Measurements from ENCODE around the gene WWC2. TPM values are rescaled to one million over a fixed set of nuclear protein-coding genes. Genes with fewer than 3 reads are reported as not detected.

The WWC2 gene
- total RNA-seq, 1 donor from 2014 or later = 109 TPM

DNA sequence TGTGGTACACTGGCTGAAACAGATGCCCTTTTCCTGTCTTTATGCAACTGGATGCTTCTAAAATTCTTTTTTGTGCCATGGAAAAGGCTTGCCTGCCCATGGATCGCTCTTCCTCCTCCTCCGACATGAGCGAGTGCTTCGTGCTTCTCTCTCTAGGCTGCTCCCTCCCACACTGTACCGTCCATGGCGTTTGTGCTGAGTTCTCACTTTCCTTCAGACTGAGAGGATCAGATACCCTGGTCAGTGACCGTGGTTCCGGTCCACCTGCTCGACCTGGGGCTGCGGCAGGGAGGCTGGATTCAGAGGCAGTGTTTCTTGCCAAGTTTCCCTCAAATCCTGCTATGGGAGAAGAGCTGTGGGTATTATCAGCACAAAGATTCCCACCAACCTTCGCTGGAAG lies 233.4 kb downstream of the WWC2 start:
- DNase-seq (no peak), ATAC-seq (no peak)
- Histone ChIP-seq H3K4me3 (no peak overlapping the region), H3K36me3 (no peaks in the 10 kb centered on the region), H3K27me3 (ENCODE audit: low read depth) (no peaks in the 10 kb centered on the region), H3K9me3 (no peaks in the 10 kb centered on the region), H3K4me1 (no peaks in the 10 kb centered on the region), H3K27ac (no peak overlapping the region)
- TF ChIP-seq, protein P1, sequence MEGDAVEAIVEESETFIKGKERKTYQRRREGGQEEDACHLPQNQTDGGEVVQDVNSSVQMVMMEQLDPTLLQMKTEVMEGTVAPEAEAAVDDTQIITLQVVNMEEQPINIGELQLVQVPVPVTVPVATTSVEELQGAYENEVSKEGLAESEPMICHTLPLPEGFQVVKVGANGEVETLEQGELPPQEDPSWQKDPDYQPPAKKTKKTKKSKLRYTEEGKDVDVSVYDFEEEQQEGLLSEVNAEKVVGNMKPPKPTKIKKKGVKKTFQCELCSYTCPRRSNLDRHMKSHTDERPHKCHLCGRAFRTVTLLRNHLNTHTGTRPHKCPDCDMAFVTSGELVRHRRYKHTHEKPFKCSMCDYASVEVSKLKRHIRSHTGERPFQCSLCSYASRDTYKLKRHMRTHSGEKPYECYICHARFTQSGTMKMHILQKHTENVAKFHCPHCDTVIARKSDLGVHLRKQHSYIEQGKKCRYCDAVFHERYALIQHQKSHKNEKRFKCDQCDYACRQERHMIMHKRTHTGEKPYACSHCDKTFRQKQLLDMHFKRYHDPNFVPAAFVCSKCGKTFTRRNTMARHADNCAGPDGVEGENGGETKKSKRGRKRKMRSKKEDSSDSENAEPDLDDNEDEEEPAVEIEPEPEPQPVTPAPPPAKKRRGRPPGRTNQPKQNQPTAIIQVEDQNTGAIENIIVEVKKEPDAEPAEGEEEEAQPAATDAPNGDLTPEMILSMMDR (IDR thresholded peaks at IDR 0.05) = no peak
- intact Hi-C loops (cut with DNase I) = no loop called here

DNA sequence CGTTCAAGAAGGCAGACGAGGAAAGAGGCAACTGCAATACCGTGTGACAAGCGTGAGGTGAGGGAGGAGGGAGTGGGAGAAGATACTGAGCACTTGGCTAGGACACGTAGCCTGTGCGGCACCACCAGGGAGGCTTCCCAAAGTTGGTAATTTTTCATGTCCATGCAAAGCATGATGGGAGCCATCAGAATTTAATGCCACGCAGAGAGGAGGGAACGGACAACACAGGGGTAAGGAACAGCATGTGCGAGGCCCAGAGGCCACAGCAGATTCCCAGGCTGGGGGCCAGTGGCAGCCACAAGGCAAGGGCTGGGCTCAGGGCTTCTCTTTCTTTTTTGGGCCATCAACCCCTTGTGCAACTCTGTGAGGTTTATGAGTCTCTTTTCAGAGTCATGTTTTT lies 234.1 kb downstream of the WWC2 start:
- TF ChIP-seq, protein P1 (IDR thresholded peaks at IDR 0.05) = no peak
- no peak for ATAC-seq
- intact Hi-C loops (cut with DNase I) = no loop called here

DNA sequence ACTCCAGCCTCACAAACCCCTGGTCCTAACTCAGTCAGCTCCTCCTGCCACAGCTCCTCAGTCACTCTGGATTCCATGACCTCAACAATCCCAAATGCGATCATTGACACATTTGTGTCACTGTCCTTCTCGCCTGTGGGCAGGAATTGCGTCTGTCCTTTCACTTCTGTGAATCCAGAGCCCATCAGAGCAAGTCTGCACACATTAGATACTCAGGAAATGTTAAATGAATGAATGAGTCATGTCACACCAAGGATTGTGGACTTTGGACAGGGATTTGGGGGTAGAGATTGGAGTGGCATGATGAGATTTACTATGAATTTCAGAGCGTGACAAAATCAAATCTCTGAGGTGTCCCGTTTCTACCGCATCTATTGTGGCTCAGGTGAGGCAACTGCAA lies 234.9 kb downstream of the WWC2 start:
- no peak for DNase-seq
- no peaks in the 10 kb centered on the region for H3K4me1 ChIP-seq
- H3K27me3 ChIP-seq (ENCODE audit: low read depth) = no peaks in the 10 kb centered on the region
- no peak overlapping the region for H3K27ac ChIP-seq
- ATAC-seq = no peak
- no peak overlapping the region for H3K4me3 ChIP-seq
- intact Hi-C loops (cut with DNase I) = no loop called here
- H3K36me3 ChIP-seq = no peaks in the 10 kb centered on the region
- TF ChIP-seq, protein P1 (IDR thresholded peaks at IDR 0.05) = no peak
- H3K9me3 ChIP-seq = no peaks in the 10 kb centered on the region

More for the DNA sequence above, 234.1 kb downstream of the WWC2 start:
- Histone ChIP-seq H3K27ac (no peak overlapping the region), H3K27me3 (ENCODE audit: low read depth) (no peaks in the 10 kb centered on the region), H3K4me3 (no peak overlapping the region), H3K36me3 (no peaks in the 10 kb centered on the region), H3K9me3 (no peaks in the 10 kb centered on the region), H3K4me1 (no peaks in the 10 kb centered on the region)
- no peak for DNase-seq

DNA sequence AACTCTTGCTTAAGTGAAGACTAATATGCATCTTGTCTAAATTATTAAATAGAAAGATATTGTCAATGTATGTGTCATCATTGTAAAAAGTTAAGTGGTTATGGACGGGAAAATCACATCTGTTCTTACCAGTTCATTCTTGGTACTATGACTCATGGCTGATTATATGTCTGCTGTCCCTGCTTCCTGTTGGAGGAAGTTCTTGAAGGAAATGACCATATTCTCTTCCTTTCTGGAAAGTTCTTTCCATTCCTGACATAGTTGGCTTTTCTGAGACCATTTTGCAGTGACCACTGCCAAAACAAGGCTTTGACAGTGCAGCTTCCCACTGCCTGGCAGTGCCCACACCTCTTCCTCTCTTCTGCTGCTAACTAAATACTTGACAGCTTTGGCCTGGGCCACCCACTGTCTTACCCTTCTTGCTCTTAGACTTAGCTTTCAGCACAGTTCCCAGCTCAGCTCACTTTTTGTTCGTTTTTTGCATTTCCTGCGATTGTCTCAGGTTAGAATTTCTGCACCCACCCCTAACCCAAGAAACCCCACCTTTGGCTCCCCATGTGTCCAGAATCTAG lies 236.4 kb downstream of the WWC2 start:
- Histone ChIP-seq H3K36me3 (no peaks in the 10 kb centered on the region), H3K4me3 (no peak overlapping the region), H3K27ac (no peak overlapping the region), H3K4me1 (no peaks in the 10 kb centered on the region), H3K27me3 (ENCODE audit: low read depth) (no peaks in the 10 kb centered on the region), H3K9me3 (no peaks in the 10 kb centered on the region)
- no peak for DNase-seq
- TF ChIP-seq, protein P1 (IDR thresholded peaks at IDR 0.05) = no peak
- intact Hi-C loops (cut with DNase I) = no loop called here
- ATAC-seq = no peak

DNA sequence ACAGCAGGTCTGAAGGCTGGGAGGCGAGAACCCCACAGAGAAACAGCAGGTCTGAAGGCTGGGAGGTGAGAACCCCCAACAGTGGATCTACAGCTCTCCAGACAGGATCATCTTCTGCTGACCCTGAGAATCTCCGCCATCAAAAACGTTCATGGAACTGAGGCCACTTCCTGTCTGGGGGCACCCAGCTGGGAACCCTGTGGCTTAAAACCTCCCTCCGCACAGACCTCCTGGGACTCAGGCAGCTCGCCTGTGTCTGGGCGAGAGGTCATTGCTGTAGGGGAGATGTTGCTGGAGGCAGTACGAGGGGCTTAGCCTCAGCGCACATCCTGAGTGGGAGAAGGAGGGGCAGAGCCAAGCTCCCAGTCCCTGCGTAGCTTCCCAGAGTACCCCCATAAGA lies 238.3 kb downstream of the WWC2 start:
- H3K36me3 ChIP-seq = no peaks in the 10 kb centered on the region
- TF ChIP-seq, protein P1 (IDR thresholded peaks at IDR 0.05) = no peak
- no peaks in the 10 kb centered on the region for H3K9me3 ChIP-seq
- ATAC-seq (no peak), DNase-seq (no peak)
- H3K4me3 ChIP-seq = no peak overlapping the region
- H3K27ac ChIP-seq = no peak overlapping the region
- intact Hi-C loops (cut with DNase I) = no loop called here
- no peaks in the 10 kb centered on the region for H3K4me1 ChIP-seq
- no peaks in the 10 kb centered on the region for H3K27me3 ChIP-seq (ENCODE audit: low read depth)

Data from lower lobe of right lung (tissue), 2 donors.